Activated naive CD8-positive, alpha-beta T cell treated with anti-CD3 and anti-CD28 coated beads, Interleukin-2, amount 50 U/mL, for 24 hours (primary cell): ENCODE data around the gene PSME2.
A peak's percentile ranks its signal among the peaks of the same experiment; 100 is the strongest.

Source experiments
- ATAC-seq: fragments of 150-1000 bp; cut with Tn5 transposase; one replicate; pipeline ENCODE4 v1.10.0; 2021
- DNase-seq: peaks from one replicate; pipeline ENCODE4 v3.0.0; 2021
- H3K27ac Mint-ChIP-seq: one replicate; pipeline ENCODE4 v1.8.0; 2021; ENCODE audit warnings: mild to moderate bottlenecking, mixed read lengths
- H3K27me3 Mint-ChIP-seq: one replicate; pipeline ENCODE4 v1.8.0; 2021; ENCODE audit warnings: mixed read lengths
- H3K36me3 Mint-ChIP-seq: one replicate; pipeline ENCODE4 v1.8.0; 2021; ENCODE audit warnings: low read depth, mixed read lengths
- H3K4me1 Mint-ChIP-seq: one replicate; pipeline ENCODE4 v1.8.0; 2021; ENCODE audit warnings: mixed read lengths
- H3K4me3 Mint-ChIP-seq: one replicate; pipeline ENCODE4 v1.8.0; 2021; ENCODE audit warnings: mild to moderate bottlenecking, moderate library complexity, mixed read lengths
- H3K9me3 Mint-ChIP-seq: one replicate; pipeline ENCODE4 v1.8.0; 2021; ENCODE audit warnings: mixed read lengths

Gene PSME2

GRCh38 chr14:24137529-24138395, 8.6 kb downstream of the PSME2 start:
- ATAC-seq (no peak), DNase-seq (no peak)
- peaks cover 2% of the 10 kb centered on the region for H3K27me3 Mint-ChIP-seq
- H3K9me3 Mint-ChIP-seq: no peaks in the 10 kb centered on the region
- peaks cover 62% of the 10 kb centered on the region for H3K4me1 Mint-ChIP-seq
- H3K4me3 Mint-ChIP-seq: peak overlapping the region; percentile 98
- peaks cover 46% of the 10 kb centered on the region for H3K36me3 Mint-ChIP-seq
- H3K27ac Mint-ChIP-seq: peak overlapping the region; percentile 90

- Mint-ChIP-seq H3K4me1 (peaks cover 64% of the 10 kb centered on the region), H3K27ac (peak overlapping the region; percentile 90), H3K4me3 (peak overlapping the region; percentile 98), H3K9me3 (no peaks in the 10 kb centered on the region), H3K36me3 (peaks cover 42% of the 10 kb centered on the region), H3K27me3 (peaks cover 2% of the 10 kb centered on the region)
- no peak for ATAC-seq
- DNase-seq: no peak
These were observed 9.5 kb downstream of the PSME2 start for GRCh38 chr14:24136684-24137528.

GRCh38 chr14:24135834-24136683, 10.4 kb downstream of the PSME2 start, which contains the start of gene PSME1:
PSME1 (plus strand) TSS chr14:24136194; CDS start chr14:24136263, 69 bp downstream.
- Mint-ChIP-seq H3K4me1 (peaks cover 62% of the 10 kb centered on the region), H3K27me3 (no peaks in the 10 kb centered on the region), H3K9me3 (no peaks in the 10 kb centered on the region), H3K27ac (peak within 1 kb of the TSS; percentile 90), H3K4me3 (peak within 1 kb of the TSS; percentile 98), H3K36me3 (peaks cover 39% of the 10 kb centered on the region)
- peak; percentile 87 for ATAC-seq
- DNase-seq: peak; percentile 96

- H3K4me3 Mint-ChIP-seq: peak overlapping the region; percentile 98
- H3K9me3 Mint-ChIP-seq: no peaks in the 10 kb centered on the region
- H3K27ac Mint-ChIP-seq: peak overlapping the region; percentile 89
- no peaks in the 10 kb centered on the region for H3K27me3 Mint-ChIP-seq
- ATAC-seq: no peak
- DNase-seq: no peak
- peaks cover 34% of the 10 kb centered on the region for H3K36me3 Mint-ChIP-seq
- H3K4me1 Mint-ChIP-seq: peaks cover 58% of the 10 kb centered on the region
These were observed 10.9 kb downstream of the PSME2 start for GRCh38 chr14:24135584-24135833.

- DNase-seq (no peak), ATAC-seq (no peak)
- Mint-ChIP-seq H3K9me3 (no peaks in the 10 kb centered on the region), H3K4me3 (no peak overlapping the region), H3K36me3 (peaks cover 19% of the 10 kb centered on the region), H3K4me1 (peaks cover 44% of the 10 kb centered on the region), H3K27ac (no peak overlapping the region), H3K27me3 (no peaks in the 10 kb centered on the region)
These were observed 12.7 kb downstream of the PSME2 start for GRCh38 chr14:24133735-24134134.

- Mint-ChIP-seq H3K4me3 (no peak overlapping the region), H3K9me3 (no peaks in the 10 kb centered on the region), H3K36me3 (peaks cover 12% of the 10 kb centered on the region), H3K27me3 (no peaks in the 10 kb centered on the region), H3K4me1 (peaks cover 37% of the 10 kb centered on the region), H3K27ac (peak overlapping the region; percentile 80)
- ATAC-seq (no peak), DNase-seq (no peak)
These were observed 13.4 kb downstream of the PSME2 start for GRCh38 chr14:24132976-24133375.

GRCh38 chr14:24132061-24132685, 14.2 kb downstream of the PSME2 start:
- no peak for ATAC-seq

GRCh38 chr14:24131549-24131966, 14.9 kb downstream of the PSME2 start:
- no peak overlapping the region for H3K4me3 Mint-ChIP-seq
- ATAC-seq (no peak), DNase-seq (no peak)
- peaks cover 29% of the 10 kb centered on the region for H3K4me1 Mint-ChIP-seq
- H3K36me3 Mint-ChIP-seq: peaks cover under 1% of the 10 kb centered on the region
- H3K9me3 Mint-ChIP-seq: no peaks in the 10 kb centered on the region
- H3K27me3 Mint-ChIP-seq: no peaks in the 10 kb centered on the region
- peak overlapping the region; percentile 80 for H3K27ac Mint-ChIP-seq

More at GRCh38 chr14:24132061-24132685, 14.2 kb downstream of the PSME2 start:
- Mint-ChIP-seq H3K9me3 (no peaks in the 10 kb centered on the region), H3K27me3 (no peaks in the 10 kb centered on the region), H3K4me1 (peaks cover 34% of the 10 kb centered on the region), H3K27ac (peak overlapping the region; percentile 80), H3K36me3 (peaks cover 6% of the 10 kb centered on the region), H3K4me3 (peak overlapping the region; percentile 21)
- peak; percentile 32 for DNase-seq

GRCh38 chr14:24130717-24131548, 15.5 kb downstream of the PSME2 start:
- ATAC-seq (no peak), DNase-seq (no peak)
- no peaks in the 10 kb centered on the region for H3K27me3 Mint-ChIP-seq
- no peaks in the 10 kb centered on the region for H3K9me3 Mint-ChIP-seq
- no peaks in the 10 kb centered on the region for H3K36me3 Mint-ChIP-seq
- no peak overlapping the region for H3K4me3 Mint-ChIP-seq
- H3K27ac Mint-ChIP-seq: no peak overlapping the region
- peaks cover 27% of the 10 kb centered on the region for H3K4me1 Mint-ChIP-seq

- DNase-seq (no peak), ATAC-seq (no peak)
- H3K9me3 Mint-ChIP-seq: no peaks in the 10 kb centered on the region
- H3K4me1 Mint-ChIP-seq: peaks cover 24% of the 10 kb centered on the region
- H3K27ac Mint-ChIP-seq: no peak within 1 kb of the TSS
- H3K4me3 Mint-ChIP-seq: no peak within 1 kb of the TSS
- H3K36me3 Mint-ChIP-seq: no peaks in the 10 kb centered on the region
- H3K27me3 Mint-ChIP-seq: no peaks in the 10 kb centered on the region
These were observed 16.1 kb downstream of the PSME2 start, which contains the start of gene FITM1 for GRCh38 chr14:24130380-24130716. FITM1 (plus strand) TSS chr14:24130659; CDS start chr14:24131564, 905 bp downstream.

GRCh38 chr14:24129410-24129998, 16.9 kb downstream of the PSME2 start:
- H3K4me3 Mint-ChIP-seq: no peak overlapping the region
- no peak for DNase-seq
- ATAC-seq: no peak
- H3K4me1 Mint-ChIP-seq: peaks cover 19% of the 10 kb centered on the region
- H3K27ac Mint-ChIP-seq: no peak overlapping the region
- H3K36me3 Mint-ChIP-seq: no peaks in the 10 kb centered on the region
- no peaks in the 10 kb centered on the region for H3K27me3 Mint-ChIP-seq
- no peaks in the 10 kb centered on the region for H3K9me3 Mint-ChIP-seq

- Mint-ChIP-seq H3K4me1 (peaks cover 19% of the 10 kb centered on the region), H3K9me3 (no peaks in the 10 kb centered on the region), H3K27me3 (no peaks in the 10 kb centered on the region), H3K36me3 (peaks cover 8% of the 10 kb centered on the region), H3K4me3 (no peak overlapping the region), H3K27ac (no peak overlapping the region)
- DNase-seq: no peak
- ATAC-seq: no peak
These were observed 18.7 kb downstream of the PSME2 start for GRCh38 chr14:24127673-24128072.

- DNase-seq (no peak), ATAC-seq (no peak)
- Mint-ChIP-seq H3K27me3 (no peaks in the 10 kb centered on the region), H3K36me3 (peaks cover 11% of the 10 kb centered on the region), H3K27ac (no peak overlapping the region), H3K4me3 (no peak overlapping the region), H3K9me3 (no peaks in the 10 kb centered on the region), H3K4me1 (peaks cover 13% of the 10 kb centered on the region)
These were observed 19.5 kb downstream of the PSME2 start for GRCh38 chr14:24126939-24127338.
